NCI-H460 (cell line): ENCODE results near the gene KCNC1. TPM values are rescaled to one million over a fixed set of nuclear protein-coding genes. Genes with fewer than 3 reads are reported as not detected.

Experiments
- DNase-seq: peaks from one replicate; pipeline ENCODE4 v3.0.0-alpha.2; 2016; ENCODE audit warnings: low read depth; ENCODE audit errors: extremely low read depth
- total RNA-seq: library from RNA; depleted of rRNA; stranded (reverse); fragments of >200 nt; shearing (Covaris generic); gene quantifications from 2 replicates; pipeline ENCODE4 v1.2.3, GENCODE V29; 2014

KCNC1 gene
- total RNA-seq, 1 experiment from 2014 or later, result not detected

DNA sequence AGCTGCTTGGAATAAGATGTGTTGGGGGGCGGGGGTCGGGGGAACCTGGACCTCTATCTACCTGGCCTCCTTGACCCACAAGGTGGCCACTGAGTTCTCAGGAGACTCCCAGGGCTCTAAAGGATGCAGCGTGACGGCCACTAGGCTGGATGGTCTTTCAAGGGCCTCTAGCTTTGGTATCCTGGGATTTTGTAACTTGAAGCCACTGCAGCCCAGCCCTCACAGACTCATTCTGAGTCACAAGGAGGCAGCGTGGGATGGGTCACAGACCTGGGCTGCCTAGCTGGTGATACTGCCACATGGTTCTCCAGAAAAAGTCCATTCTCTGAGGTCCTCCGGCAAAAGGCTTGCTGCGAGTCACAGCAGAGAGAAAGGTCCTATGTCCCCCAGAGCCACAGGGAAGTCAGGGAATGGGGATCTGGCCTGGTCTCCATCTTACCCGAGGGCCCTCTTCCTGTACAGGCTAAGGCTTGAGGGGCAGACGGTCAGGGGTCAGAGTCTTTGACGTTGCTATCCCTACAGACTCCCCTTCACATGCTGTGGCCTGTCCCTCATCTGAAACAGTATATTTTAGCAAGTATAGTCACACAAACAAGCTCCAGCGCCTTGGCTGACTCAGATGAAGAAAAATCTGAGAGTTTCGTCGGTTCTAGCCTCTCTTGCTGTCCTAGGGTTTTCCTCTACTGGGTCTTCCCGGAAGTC lies 52.4 kb downstream of the KCNC1 start:
- no peak for DNase-seq

DNA sequence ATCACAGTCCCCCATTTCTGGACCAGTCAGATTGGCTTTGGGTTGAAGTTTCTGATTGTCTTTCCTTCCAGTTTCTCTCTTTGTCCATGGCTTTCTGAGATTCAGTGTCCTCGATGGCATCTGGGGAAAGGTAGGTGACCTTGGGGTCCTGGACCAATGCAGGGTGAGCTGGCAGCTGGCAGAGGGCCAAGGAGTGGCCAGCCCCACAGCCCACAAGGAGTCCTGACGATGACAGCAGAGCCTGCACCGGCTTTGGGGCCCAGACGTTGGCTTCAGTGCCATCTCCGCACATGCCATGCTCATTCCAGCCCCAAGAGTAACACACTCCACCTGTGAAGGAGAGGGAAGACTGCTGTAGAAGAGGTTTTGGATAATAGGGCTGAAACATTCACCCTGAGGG lies 53.5 kb downstream of the KCNC1 start:
- DNase-seq, result no peak

DNA sequence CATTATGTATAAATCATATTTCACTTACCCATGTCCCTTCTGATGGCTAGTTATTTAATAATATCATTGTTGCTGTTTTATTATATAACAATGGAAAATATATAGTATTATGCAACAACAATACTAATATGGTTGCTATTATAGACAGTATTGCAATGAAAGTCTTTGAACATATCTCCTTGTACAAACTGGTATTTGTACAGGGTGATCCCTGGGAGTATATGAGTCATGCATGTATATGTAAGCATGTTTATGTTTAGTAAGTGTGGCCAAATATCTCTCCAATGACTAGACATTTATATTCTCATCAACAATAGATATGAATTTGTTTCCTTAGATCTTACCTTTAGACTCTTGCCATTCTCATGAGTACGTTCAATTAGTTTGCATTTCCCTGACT lies 55.9 kb downstream of the KCNC1 start:
- no peak for DNase-seq

DNA sequence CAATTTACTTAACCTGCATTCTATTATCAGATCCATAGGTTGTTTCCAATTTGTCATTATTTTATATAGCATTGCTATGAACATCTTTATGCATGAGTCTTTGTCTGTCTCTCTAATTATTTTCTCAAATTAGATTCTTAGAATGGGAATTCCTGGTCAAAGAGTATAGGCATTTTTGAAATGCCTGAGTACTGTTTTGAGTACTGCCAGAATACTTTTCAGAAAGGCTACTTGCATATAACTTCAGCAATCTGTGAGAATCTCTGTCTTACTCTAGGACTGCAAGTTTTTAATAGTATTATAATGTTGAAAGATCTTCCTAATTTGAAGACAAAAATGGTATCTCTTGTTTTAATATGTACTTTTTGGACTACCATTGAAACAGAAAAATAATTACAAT lies 56.6 kb downstream of the KCNC1 start:
- DNase-seq, result no peak

DNA sequence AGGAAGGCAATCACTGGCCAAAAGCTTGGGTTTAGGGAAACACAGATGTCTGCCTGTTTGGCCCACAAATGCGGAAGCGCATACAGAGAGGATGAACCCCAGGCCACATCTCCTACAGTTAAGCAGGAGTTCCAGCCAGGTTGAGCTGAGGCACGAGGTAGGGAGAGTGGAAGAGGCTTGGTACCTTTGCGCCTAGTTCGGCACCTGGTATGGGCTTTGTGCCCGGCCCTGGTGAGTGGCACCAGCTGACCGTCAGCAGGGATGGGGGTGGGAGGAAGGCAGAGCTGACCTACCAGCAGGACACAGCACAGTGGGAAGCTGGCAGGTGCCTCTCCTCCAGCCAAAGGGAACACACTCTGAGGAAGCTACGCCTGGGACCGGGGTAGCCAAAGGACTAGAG lies 57.6 kb downstream of the KCNC1 start:
- DNase-seq, result no peak

DNA sequence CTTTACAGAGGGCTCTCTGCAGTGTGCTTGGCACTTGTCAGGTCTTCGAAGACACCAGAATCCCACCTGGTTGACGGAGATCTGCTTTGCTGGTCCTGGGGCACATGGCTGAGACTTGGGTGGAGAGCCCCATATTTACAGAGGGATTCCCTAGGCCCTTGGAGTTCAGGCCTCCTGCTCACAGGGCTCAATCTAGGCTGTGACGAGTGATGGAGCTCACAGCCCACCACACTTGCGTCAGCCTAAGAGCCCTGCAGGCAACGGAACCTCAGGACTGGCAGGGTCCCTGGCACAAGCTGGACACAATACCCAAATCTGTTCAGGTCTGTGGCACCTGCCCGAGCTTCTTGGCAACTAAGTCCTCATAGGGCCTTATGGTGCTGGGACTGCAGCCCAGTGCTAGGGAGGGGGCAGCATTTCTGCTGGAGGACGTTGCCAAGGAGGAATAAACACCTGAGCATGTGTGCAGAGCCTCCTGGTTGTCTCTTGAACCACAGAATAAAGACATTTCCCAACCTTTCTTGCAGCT lies 59.1 kb downstream of the KCNC1 start:
- no peak for DNase-seq

DNA sequence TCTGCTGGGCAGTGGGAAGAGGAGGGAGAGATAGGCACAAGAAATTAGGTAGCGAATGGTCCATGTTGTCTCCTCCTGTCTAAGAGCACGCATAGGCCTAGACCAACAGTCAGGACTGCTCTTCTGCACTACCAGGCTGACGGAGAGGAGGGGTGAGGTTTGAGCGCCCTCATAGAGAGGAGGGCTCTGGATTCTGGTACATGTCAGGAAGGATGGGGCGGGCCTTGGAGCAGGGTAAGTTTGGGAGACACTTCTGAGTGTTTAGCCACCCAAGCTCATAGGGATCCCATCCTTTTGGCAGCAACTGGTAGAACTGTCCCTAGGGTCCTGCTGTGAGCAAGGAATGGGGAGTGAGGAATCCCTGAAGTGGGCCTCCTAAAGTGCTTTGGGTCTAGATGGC lies 60.4 kb downstream of the KCNC1 start:
- no peak for DNase-seq

DNA sequence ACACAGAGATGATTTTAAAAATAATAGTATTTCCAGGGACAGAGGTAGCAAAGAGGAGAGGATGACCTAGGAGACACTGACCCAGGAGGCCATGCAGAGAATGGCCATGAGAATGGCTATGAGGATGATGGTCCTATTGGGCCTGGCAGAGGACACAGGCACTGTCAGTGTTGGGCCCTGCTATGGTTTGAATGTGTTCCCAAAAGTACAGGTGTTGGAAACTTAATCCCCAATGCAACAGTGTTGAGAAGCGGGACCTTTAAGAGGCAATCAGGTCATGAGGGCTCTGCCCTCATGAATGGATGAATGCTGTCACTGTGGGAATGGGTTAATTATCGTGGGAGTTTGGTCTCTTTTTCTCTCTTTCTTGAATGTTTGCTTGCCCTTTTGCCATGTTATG lies 61.6 kb downstream of the KCNC1 start:
- DNase-seq, result no peak

DNA sequence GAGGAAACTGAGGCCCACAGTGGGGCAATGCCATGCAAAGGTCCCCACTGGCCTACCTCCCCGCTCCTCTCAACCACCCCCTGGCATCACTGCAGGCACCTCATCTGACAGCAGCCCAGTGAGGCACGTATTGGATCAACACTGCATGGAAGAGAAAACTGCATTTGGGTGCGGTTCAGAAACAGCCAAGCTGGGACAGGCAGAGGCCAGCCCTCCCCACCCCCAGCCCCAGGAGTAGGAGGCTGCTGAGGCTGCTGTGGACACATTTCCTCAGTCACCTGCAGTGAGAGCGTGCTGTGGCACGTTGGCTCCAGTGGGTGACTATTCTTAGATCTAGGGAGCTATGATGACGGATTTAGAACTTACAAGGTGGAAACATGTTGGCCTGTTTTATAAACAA lies 63.7 kb downstream of the KCNC1 start:
- DNase-seq, result no peak

DNA sequence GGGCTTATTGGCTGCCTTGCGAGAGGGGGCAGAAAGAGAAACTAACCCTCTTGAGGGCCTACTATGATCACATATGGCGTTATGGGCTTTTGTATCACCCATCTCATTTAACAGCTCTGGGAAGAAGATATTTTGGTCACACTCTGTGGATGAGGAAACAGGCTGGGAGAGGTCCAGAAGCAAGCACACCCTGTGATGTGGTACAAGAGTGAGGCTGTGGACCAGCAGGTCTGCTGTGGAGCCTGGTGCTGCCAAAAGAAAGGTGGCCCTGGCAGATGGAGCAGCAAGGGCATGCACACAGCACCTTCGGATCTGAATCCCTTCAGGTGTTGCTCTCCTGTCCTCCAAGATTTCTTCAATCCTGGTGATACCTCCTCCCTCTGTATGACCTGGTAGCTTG lies 64.1 kb downstream of the KCNC1 start:
- no peak for DNase-seq

DNA sequence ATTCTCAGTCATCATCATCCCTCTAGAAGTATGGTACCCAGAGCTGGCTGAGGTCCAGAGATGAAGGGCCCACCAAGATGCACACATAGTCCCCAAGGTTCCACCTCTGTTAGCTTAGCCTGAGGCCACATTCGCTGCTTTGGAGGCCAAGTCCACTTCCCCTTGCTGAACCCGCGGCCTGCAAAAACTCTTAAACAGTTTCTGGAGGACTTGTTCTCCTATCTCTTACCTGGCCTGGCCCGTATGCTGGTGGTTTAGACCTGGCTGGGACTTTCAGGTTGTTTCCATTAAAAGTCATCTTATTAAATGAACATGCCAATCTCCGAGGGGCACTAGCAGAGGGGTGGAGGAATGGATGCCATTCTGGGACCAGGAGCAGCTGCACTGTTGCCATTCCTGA lies 64.6 kb downstream of the KCNC1 start:
- DNase-seq, result no peak

DNA sequence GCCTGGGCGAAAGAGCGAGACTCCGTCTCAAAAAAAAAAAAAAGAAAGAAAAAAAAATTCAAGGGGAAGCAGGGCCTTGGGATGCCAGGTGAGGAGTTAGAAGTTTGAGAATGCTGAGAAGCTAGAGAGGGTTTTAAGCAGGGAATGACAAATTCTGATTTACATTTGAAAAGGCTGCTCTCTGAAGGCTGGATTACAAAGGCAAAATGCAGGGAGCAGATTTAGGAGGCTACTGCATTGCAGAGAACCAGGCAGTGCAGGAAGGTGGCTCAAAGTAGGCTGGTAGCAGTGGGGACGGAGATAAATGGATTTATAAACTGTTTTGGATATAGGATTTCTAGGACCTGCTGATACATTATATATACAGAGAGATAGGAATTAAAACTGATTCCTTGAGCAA lies 66.6 kb downstream of the KCNC1 start:
- DNase-seq, result no peak

DNA sequence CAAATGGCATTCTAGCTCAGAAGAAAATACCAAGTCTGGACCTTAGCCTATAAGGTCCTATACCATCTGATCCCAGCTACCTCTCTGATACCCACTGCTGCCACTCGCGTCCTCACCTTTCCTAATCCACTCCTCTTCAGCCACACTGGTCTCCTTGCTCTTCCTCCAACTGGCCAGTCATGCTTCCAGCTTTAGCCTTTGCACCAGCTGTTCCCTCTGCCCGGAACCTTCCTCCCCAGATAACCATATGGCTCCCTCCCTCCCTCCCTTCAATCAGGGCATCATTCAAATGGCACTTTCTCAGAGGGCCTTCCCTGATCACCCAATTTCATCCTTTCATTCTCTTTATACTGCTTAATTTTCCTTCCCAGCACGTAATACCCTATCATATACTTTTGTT lies 67.9 kb downstream of the KCNC1 start:
- DNase-seq, result no peak

DNA sequence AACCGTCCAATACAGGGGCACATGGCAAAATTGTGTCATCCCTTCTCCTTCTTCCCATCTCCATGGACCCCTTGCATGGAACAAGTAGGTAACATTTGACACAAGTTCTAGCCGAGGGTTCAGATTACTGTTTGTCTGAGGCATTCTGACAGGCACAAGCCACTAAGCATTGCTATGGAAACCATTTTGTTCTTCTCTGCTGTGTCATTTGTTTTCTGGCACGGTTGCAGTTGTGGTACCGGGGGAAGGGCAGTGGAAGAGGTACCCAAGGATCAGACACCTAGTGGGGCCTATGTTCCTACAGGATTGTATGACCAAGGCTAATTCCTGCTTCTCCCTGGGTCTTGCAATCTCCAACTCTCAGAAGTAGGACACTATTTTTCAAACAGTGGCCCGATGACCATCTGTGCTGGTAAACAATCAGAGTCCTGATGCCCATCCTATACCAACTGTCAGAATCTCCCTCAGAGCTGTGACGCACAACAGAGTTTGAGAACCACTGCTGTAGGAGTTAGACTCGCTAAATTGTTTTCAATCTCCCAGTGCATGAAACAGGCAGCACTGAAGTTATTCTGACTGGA lies 69.3 kb downstream of the KCNC1 start:
- DNase-seq, result no peak

DNA sequence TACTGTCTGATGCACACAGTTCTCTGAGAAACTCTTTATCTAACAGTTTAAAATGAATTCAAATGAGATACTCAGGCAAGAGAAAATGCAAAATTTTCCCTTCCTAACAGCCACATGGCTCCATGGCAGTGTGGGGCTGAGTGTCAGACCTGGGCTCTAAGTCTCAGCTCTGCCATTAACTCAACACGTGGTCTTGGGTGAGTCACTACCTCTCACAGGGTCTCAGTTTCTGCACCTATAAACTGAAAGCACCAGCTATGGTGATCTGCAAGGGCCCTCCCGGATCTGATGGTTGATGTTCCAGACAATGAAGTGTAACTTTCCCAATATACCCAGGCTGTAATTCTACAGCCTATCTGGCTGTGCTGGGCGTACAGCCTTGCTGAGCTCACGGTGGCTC lies 70.5 kb downstream of the KCNC1 start:
- no peak for DNase-seq

DNA sequence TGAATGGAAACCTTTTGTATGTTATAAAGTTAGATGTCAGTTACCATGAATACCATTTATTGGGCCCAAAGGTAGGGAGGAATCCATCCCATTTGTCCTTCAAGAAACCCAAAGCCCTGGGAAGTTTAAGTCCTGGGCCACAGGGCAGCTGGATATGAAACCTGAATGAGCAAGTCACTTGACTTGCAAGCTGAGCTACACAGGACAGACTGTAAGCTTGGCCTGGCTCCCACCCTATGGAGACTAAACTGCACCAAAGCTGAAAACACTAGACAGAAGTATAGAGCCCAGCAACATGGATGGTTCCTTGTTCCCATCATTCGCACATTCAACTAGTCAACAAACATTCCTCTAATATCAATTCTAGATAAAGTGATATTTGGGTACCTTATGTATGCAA lies 71.3 kb downstream of the KCNC1 start:
- no peak for DNase-seq

DNA sequence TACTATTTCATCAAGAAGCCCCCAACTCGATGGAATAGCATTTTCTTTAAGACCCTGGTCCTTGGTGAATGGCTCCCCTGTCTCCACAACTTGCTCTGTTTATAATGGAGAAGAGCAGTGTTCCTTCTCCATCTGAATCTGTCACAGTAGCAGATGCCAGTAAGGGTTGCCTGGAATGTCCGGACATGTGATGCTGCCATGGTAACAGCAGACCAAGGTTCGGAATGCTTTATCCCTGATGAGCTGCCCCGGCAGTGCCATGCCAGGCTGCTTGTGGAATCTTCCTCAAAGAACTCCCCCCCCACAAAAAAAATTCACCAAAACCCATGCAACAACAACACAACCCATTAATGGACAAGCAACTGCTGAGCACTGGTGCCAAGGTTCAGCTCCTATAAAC lies 72.5 kb downstream of the KCNC1 start:
- DNase-seq, result no peak

DNA sequence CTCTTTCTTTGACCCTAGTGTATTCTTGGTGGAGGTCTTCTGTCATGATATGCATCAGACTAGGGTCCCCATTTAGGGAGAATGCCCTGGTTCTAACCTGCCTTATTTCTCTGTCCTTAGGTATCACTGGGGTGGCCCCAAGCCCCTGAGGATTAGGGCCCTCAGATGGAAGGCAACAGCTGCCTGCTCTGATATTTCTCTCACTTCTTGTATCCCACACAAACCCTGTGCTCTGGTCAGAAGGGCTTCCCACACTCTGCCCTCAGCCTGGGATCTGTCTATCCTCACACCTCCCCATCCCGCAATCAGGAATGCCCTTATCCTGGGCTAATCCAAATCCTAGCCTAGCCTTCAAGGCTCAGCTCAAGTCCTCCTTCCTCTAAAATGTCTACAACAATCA lies 75.5 kb downstream of the KCNC1 start:
- DNase-seq, result no peak

DNA sequence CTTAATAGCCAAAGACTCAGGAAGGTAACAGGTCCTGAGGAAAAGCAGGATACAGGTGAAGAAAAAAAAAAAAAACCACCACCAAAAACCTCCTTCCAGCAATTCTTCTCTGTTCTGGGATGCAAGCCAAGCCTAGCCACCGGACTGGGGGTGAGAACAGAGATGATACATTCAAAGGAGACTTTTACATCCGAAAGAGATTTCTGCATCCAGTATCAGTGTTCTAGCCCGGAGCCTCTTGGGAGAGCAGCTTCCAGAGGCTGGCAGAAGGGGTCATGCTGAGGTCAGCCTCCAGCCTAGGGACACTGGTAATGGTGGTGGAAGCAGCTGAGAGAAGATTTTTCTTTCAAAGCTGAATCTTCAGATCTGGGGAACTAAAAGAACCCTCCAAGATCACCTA lies 76.2 kb downstream of the KCNC1 start:
- DNase-seq, result no peak

DNA sequence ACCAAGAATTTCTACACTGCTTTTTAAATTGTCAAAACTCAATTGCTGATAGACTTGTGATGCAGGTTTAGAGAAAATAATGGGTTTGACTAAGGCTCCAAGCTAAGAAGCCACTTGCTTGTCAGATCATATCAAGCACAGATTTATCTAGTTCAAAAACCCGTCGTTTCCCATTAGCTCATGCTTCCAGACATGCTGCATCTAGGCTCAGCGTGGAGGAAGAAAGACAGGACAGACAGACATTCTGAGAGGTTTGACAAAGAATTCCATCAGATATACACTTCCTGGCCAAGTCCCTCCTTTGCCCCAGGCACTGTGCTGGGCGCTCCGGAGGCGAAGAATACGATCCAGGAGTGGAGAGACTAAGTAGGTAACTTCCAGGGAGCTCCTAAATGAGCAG lies 76.8 kb downstream of the KCNC1 start:
- no peak for DNase-seq

DNA sequence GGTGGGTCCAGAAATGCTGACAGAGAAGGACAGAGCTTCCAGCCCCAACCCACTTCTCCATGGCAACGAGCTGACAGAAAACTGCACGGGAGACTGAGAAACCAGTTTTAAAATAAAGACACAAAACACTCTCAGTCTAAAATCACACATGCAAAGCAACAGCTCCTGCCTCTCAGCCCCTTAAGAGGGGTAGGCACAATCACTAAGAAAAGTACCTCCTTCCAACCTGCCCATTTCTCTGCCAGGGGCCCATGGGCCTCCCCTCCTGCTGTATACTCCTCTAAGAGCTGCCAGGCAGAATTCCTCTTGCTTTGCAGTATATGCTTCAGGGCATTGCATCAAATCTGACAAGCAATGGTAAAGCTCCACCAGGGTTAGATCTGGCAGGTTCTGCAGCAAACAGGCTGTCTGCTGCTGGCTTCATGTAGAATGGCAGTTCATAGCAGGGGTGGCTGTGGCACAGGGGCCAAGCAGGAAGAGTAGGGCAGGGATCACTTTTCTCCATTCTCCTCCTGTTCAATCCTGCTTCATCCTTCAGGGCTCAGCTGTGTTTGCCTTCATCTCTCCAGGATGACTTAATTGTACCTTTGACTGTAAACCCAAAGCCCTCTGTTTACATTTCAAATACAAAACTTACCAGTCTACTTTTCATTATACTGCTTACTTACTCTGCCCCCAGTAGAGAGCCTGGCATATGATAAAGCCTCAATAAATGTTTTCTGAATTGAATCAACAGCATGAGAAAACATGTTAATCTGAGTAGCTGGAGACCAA lies 77.7 kb downstream of the KCNC1 start:
- DNase-seq, result no peak

DNA sequence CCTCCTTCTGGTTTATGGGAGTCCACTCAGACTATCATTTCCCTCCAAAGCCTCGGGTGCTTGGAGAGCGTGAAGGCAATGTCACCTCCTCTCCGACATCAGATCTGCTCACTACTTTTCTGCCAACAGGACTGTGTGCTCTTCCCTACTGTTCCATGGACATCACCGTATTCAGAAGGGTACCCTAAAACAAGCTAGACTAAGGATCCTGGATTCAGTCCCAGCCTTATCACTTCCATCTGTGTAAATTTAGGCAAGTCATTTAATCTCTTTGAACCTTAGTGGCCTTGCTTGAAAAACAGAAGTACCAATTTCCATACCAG lies 78.2 kb downstream of the KCNC1 start:
- DNase-seq, result no peak
